GM21737 (cell line): ENCODE results near the gene RHBDD1.
"Not testable (repeated sequence)": the region's sequence is repeated elsewhere in the genome, so short reads cannot be mapped to it uniquely, and the experiment has no call there.

Source experiments
- ATAC-seq: cut with Tn5 transposase; IDR thresholded peaks from one replicate; pipeline ENCODE4 v1.9.1; 2021; ENCODE audit warnings: mild to moderate bottlenecking, moderate library complexity; ENCODE audit not compliant: unreplicated experiment

Gene RHBDD1

GRCh38 chr2:226839951-226840350, 4.1 kb downstream of the RHBDD1 start:
- no peak for ATAC-seq

- ATAC-seq, result not testable (repeated sequence)
Observed at GRCh38 chr2:226843001-226843400, 7.1 kb downstream of the RHBDD1 start.

GRCh38 chr2:226845386-226846116, 9.7 kb downstream of the RHBDD1 start:
- ATAC-seq, result no peak

GRCh38 chr2:226847090-226847489, 11.2 kb downstream of the RHBDD1 start:
- no peak for ATAC-seq

- no peak for ATAC-seq
Observed at GRCh38 chr2:226847511-226847910, 11.7 kb downstream of the RHBDD1 start.

- ATAC-seq, result no peak
Observed at GRCh38 chr2:226849349-226849748, 13.5 kb downstream of the RHBDD1 start.

GRCh38 chr2:226850024-226850423, 14.2 kb downstream of the RHBDD1 start:
- no peak for ATAC-seq

- ATAC-seq, result no peak
Observed at GRCh38 chr2:226855787-226856186, 19.9 kb downstream of the RHBDD1 start.

GRCh38 chr2:226860087-226860486, 24.2 kb downstream of the RHBDD1 start:
- peak; percentile 56 for ATAC-seq

GRCh38 chr2:226862623-226863022, 26.8 kb downstream of the RHBDD1 start:
- peak; percentile 62 for ATAC-seq

GRCh38 chr2:226865273-226865672, 29.4 kb downstream of the RHBDD1 start:
- ATAC-seq, result no peak

- no peak for ATAC-seq
Observed at GRCh38 chr2:226865710-226866109, 29.9 kb downstream of the RHBDD1 start.

GRCh38 chr2:226868331-226869162, 32.7 kb downstream of the RHBDD1 start:
- ATAC-seq, result no peak

GRCh38 chr2:226869371-226869770, 33.5 kb downstream of the RHBDD1 start:
- ATAC-seq, result no peak

- ATAC-seq, result no peak
Observed at GRCh38 chr2:226873051-226873620, 37.3 kb downstream of the RHBDD1 start.

- ATAC-seq, result no peak
Observed at GRCh38 chr2:226873826-226874225, 38.0 kb downstream of the RHBDD1 start.

GRCh38 chr2:226874749-226875148, 38.9 kb downstream of the RHBDD1 start:
- ATAC-seq, result no peak

- ATAC-seq, result no peak
Observed at GRCh38 chr2:226875438-226876225, 39.8 kb downstream of the RHBDD1 start.

- ATAC-seq, result no peak
Observed at GRCh38 chr2:226877491-226877890, 41.6 kb downstream of the RHBDD1 start.

GRCh38 chr2:226881287-226881686, 45.4 kb downstream of the RHBDD1 start:
- no peak for ATAC-seq

- ATAC-seq, result no peak
Observed at GRCh38 chr2:226882606-226883005, 46.8 kb downstream of the RHBDD1 start.
